Astrocyte (in vitro differentiated cells and primary cell): Measurements from ENCODE around the gene PKP4.

Experiments used
- EZH2 ChIP-seq: IDR thresholded peaks from 2 replicates; pipeline ENCODE4 v1.6.1; 2012; ENCODE audit warnings: mild to moderate bottlenecking, low read length, inconsistent platforms; ENCODE audit not compliant: insufficient read depth
- TF ChIP-seq, protein P1 (sequence below): IDR thresholded peaks from 2 replicates; pipeline ENCODE4 v1.5.1; 2011; ENCODE audit warnings: low read depth, mild to moderate bottlenecking, inconsistent platforms, low read length, moderate library complexity; ENCODE audit not compliant: insufficient read depth

DNA sequence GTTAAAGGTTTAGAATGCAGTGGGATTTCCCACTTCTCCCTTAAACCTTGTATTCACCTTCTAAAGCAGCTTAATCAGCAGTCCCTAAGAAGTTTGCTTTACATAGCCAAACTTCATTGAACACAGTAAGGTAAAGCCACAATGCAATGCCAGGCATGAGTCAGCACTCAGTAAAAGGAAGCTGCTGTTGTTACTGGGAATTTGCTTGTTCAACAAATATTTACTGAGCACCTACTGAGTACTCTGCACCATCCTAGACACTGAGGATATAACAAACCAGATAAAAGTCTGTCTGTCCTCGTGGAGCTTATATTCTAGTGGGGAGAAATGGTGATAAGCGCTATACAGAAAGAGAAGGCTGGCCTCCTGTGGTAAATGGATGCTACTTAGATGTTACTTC lies 162.7 kb downstream of the PKP4 start:
- no peak for TF ChIP-seq EZH2
- TF ChIP-seq, protein P1, sequence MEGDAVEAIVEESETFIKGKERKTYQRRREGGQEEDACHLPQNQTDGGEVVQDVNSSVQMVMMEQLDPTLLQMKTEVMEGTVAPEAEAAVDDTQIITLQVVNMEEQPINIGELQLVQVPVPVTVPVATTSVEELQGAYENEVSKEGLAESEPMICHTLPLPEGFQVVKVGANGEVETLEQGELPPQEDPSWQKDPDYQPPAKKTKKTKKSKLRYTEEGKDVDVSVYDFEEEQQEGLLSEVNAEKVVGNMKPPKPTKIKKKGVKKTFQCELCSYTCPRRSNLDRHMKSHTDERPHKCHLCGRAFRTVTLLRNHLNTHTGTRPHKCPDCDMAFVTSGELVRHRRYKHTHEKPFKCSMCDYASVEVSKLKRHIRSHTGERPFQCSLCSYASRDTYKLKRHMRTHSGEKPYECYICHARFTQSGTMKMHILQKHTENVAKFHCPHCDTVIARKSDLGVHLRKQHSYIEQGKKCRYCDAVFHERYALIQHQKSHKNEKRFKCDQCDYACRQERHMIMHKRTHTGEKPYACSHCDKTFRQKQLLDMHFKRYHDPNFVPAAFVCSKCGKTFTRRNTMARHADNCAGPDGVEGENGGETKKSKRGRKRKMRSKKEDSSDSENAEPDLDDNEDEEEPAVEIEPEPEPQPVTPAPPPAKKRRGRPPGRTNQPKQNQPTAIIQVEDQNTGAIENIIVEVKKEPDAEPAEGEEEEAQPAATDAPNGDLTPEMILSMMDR = no peak
